GM23338 (cell line): ENCODE measurements around the gene CIB4. TPM values are rescaled to one million over a fixed set of nuclear protein-coding genes. Genes with fewer than 3 reads are reported as not detected.

Experiments used
- ATAC-seq: fragments of 200-7000 bp; cut with Tn5 transposase; 3 replicates; pipeline ENCODE4 v1.9.1; 2020
- DNase-seq: peaks from one replicate; pipeline ENCODE4 v3.0.0-alpha.2; 2015; ENCODE audit warnings: low spot score
- H2AFZ ChIP-seq: fragments of 200-600 bp; sonication (generic); 2 replicates; pipeline ENCODE4 v1.8.0; 2016; ENCODE audit warnings: antibody characterized with exemption, mild to moderate bottlenecking, moderate library complexity
- H3F3A ChIP-seq: fragments of 200-600 bp; sonication (generic); replicated peaks from 2 replicates; pipeline ENCODE4 v1.8.0; 2017; ENCODE audit warnings: antibody characterized with exemption, mixed run types, low read depth
- H3K27ac ChIP-seq: fragments of 200-600 bp; sonication (generic); 2 replicates; pipeline ENCODE4 v1.6.1; 2016; ENCODE audit warnings: low read depth
- H3K27me3 ChIP-seq: fragments of 200-600 bp; sonication (generic); 2 replicates; pipeline ENCODE4 v1.8.0; 2016; ENCODE audit warnings: mild to moderate bottlenecking, mixed run types, moderate library complexity; ENCODE audit not compliant: insufficient read depth
- H3K36me3 ChIP-seq: fragments of 200-600 bp; sonication (generic); 2 replicates; pipeline ENCODE4 v1.8.0; 2016; ENCODE audit warnings: mild to moderate bottlenecking; ENCODE audit not compliant: insufficient read depth
- H3K4me1 ChIP-seq: fragments of 200-600 bp; sonication (generic); 2 replicates; pipeline ENCODE4 v1.8.0; 2016; ENCODE audit warnings: mild to moderate bottlenecking, moderate library complexity; ENCODE audit not compliant: insufficient read depth
- H3K4me2 ChIP-seq: fragments of 200-600 bp; sonication (generic); 2 replicates; pipeline ENCODE4 v1.7.1; 2017; ENCODE audit warnings: mixed run types
- H3K4me3 ChIP-seq: fragments of 200-600 bp; sonication (generic); 2 replicates; pipeline ENCODE4 v1.6.1; 2016; ENCODE audit warnings: mixed run types
- H3K79me2 ChIP-seq: fragments of 200-600 bp; sonication (generic); replicated peaks from 2 replicates; pipeline ENCODE4 v1.8.0; 2017; ENCODE audit warnings: mild to moderate bottlenecking; ENCODE audit not compliant: insufficient read depth
- H3K9me2 ChIP-seq: fragments of 200-600 bp; sonication (generic); 2 replicates; pipeline ENCODE4 v1.8.0; 2017; ENCODE audit not compliant: insufficient read depth
- H4K20me1 ChIP-seq: fragments of 200-600 bp; sonication (generic); replicated peaks from 2 replicates; pipeline ENCODE4 v1.8.0; 2017; ENCODE audit warnings: mild to moderate bottlenecking; ENCODE audit not compliant: insufficient read depth
- H3K27ac Mint-ChIP-seq: 2 replicates; pipeline ENCODE4 v1.8.0; 2020; ENCODE audit warnings: inconsistent platforms, mild to moderate bottlenecking, moderate library complexity, mixed read lengths
- H3K27me3 Mint-ChIP-seq: 3 replicates; pipeline ENCODE4 v1.8.0; 2022; ENCODE audit warnings: low read depth, mild to moderate bottlenecking, moderate library complexity, mixed read lengths, inconsistent platforms; ENCODE audit not compliant: insufficient read depth, poor library complexity
- H3K36me3 Mint-ChIP-seq: 3 replicates; pipeline ENCODE4 v1.8.0; 2021; ENCODE audit warnings: low read depth, mild to moderate bottlenecking, inconsistent platforms, moderate library complexity, mixed read lengths
- H3K4me1 Mint-ChIP-seq: 3 replicates; pipeline ENCODE4 v1.8.0; 2020; ENCODE audit warnings: mild to moderate bottlenecking, inconsistent platforms, mixed read lengths
- H3K4me3 Mint-ChIP-seq: 3 replicates; pipeline ENCODE4 v1.8.0; 2021; ENCODE audit warnings: moderate library complexity, mild to moderate bottlenecking, inconsistent platforms, mixed read lengths
- H3K9me3 Mint-ChIP-seq: 3 replicates; pipeline ENCODE4 v1.8.0; 2020; ENCODE audit warnings: moderate library complexity, mild to moderate bottlenecking, inconsistent platforms, mixed read lengths
- CREB1 ChIP-seq: fragments of 250-450 bp; sonication (Bioruptor Pico); IDR thresholded peaks from 2 replicates; pipeline ENCODE4 v1.5.0; 2020; ENCODE audit warnings: low read depth, mild to moderate bottlenecking, moderate library complexity
- CTCF ChIP-seq, 2 experiments: fragments of 200-600 bp in 1 of 2; sonication (generic) in 1 of 2; conservative IDR thresholded peaks; 2 replicates each; pipeline versions ENCODE4 v1.5.1 to v1.6.1; 2016 to 2017; ENCODE audit warnings: antibody characterized with exemption in 2 of 2, low read depth in 2 of 2, mild to moderate bottlenecking in 2 of 2, moderate library complexity in 1 of 2
- ETS1 ChIP-seq: IDR thresholded peaks from 2 replicates; pipeline ENCODE4 v1.6.1; 2016; ENCODE audit warnings: antibody characterized with exemption
- EZH2 ChIP-seq: fragments of 200-600 bp; sonication (generic); IDR thresholded peaks from one replicate; pipeline ENCODE4 v1.8.0; 2017; ENCODE audit warnings: antibody characterized with exemption, mild to moderate bottlenecking, low read depth; ENCODE audit not compliant: unreplicated experiment
- EZH2phosphoT487 ChIP-seq: fragments of 200-600 bp; sonication (generic); IDR thresholded peaks from one replicate; pipeline ENCODE4 v1.8.1; 2018; ENCODE audit warnings: antibody characterized with exemption; ENCODE audit not compliant: unreplicated experiment
- JUNB ChIP-seq: IDR thresholded peaks from one replicate; pipeline ENCODE4 v1.6.1; 2016; ENCODE audit warnings: antibody characterized with exemption; ENCODE audit not compliant: unreplicated experiment
- NANOG ChIP-seq: IDR thresholded peaks from 2 replicates; pipeline ENCODE4 v1.6.1; 2016; ENCODE audit warnings: antibody characterized with exemption, borderline replicate concordance
- POLR2AphosphoS5 ChIP-seq: IDR thresholded peaks from 2 replicates; pipeline ENCODE4 v1.6.1; 2016; ENCODE audit warnings: antibody characterized with exemption, low read depth
- STAT1 ChIP-seq: IDR thresholded peaks from one replicate; pipeline ENCODE4 v1.6.1; 2016; ENCODE audit warnings: antibody characterized with exemption; ENCODE audit not compliant: unreplicated experiment
- ZNF114 ChIP-seq: fragments of 250-450 bp; sonication (Bioruptor Pico); IDR thresholded peaks from 2 replicates; pipeline ENCODE4 v1.5.0; 2020; ENCODE audit warnings: mild to moderate bottlenecking, moderate library complexity
- ZNF331 ChIP-seq: fragments of 250-450 bp; sonication (Bioruptor Pico); IDR thresholded peaks from 2 replicates; pipeline ENCODE4 v1.5.0; 2020; ENCODE audit warnings: low read depth, mild to moderate bottlenecking, moderate library complexity
- polyA plus RNA-seq: library from polyadenylated mRNA; unstranded; fragments of >200 nt; fragmentation: Nextera tagmentation; extraction: Ambion mirVana; gene quantifications from 2 replicates; pipeline ENCODE4 v1.2.1, GENCODE V29; 2016
- total RNA-seq: library from RNA; depleted of rRNA; stranded (reverse); fragments of >200 nt; shearing (Covaris generic); gene quantifications from 2 replicates; pipeline ENCODE4 v1.2.3, GENCODE V29; 2014
- TF ChIP-seq, protein P1 (sequence below): IDR thresholded peaks from one replicate; pipeline ENCODE4 v1.6.1; 2018; ENCODE audit warnings: antibody characterized with exemption; ENCODE audit not compliant: unreplicated experiment
- TF ChIP-seq, protein P2 (sequence below): fragments of 250-450 bp; sonication (Bioruptor Pico); IDR thresholded peaks from 2 replicates; pipeline ENCODE4 v1.5.0; 2020; ENCODE audit warnings: mild to moderate bottlenecking, moderate library complexity

The CIB4 gene
- total and polyA plus RNA-seq, 2 experiments from 2014 or later: not detected

- H2AFZ ChIP-seq: no peak overlapping the region
- Mint-ChIP-seq H3K4me1 (peaks cover 20% of the 10 kb centered on the region), H3K27me3 (peaks cover 25% of the 10 kb centered on the region), H3K9me3 (no peaks in the 10 kb centered on the region), H3K4me3 (no peak overlapping the region), H3K27ac (no peak overlapping the region), H3K36me3 (no peaks in the 10 kb centered on the region; the same call in 2 of the 3 replicates)
- H3K4me2 ChIP-seq: no peak overlapping the region
- H3K4me1 ChIP-seq: no peaks in the 10 kb centered on the region
- H3K79me2 ChIP-seq: no peaks in the 10 kb centered on the region
- H3K36me3 ChIP-seq: no peaks in the 10 kb centered on the region
- TF ChIP-seq, protein P1, sequence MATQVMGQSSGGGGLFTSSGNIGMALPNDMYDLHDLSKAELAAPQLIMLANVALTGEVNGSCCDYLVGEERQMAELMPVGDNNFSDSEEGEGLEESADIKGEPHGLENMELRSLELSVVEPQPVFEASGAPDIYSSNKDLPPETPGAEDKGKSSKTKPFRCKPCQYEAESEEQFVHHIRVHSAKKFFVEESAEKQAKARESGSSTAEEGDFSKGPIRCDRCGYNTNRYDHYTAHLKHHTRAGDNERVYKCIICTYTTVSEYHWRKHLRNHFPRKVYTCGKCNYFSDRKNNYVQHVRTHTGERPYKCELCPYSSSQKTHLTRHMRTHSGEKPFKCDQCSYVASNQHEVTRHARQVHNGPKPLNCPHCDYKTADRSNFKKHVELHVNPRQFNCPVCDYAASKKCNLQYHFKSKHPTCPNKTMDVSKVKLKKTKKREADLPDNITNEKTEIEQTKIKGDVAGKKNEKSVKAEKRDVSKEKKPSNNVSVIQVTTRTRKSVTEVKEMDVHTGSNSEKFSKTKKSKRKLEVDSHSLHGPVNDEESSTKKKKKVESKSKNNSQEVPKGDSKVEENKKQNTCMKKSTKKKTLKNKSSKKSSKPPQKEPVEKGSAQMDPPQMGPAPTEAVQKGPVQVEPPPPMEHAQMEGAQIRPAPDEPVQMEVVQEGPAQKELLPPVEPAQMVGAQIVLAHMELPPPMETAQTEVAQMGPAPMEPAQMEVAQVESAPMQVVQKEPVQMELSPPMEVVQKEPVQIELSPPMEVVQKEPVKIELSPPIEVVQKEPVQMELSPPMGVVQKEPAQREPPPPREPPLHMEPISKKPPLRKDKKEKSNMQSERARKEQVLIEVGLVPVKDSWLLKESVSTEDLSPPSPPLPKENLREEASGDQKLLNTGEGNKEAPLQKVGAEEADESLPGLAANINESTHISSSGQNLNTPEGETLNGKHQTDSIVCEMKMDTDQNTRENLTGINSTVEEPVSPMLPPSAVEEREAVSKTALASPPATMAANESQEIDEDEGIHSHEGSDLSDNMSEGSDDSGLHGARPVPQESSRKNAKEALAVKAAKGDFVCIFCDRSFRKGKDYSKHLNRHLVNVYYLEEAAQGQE: no peak
- TF ChIP-seq POLR2AphosphoS5: no peak
- no peak for TF ChIP-seq ETS1
- TF ChIP-seq, protein P2, sequence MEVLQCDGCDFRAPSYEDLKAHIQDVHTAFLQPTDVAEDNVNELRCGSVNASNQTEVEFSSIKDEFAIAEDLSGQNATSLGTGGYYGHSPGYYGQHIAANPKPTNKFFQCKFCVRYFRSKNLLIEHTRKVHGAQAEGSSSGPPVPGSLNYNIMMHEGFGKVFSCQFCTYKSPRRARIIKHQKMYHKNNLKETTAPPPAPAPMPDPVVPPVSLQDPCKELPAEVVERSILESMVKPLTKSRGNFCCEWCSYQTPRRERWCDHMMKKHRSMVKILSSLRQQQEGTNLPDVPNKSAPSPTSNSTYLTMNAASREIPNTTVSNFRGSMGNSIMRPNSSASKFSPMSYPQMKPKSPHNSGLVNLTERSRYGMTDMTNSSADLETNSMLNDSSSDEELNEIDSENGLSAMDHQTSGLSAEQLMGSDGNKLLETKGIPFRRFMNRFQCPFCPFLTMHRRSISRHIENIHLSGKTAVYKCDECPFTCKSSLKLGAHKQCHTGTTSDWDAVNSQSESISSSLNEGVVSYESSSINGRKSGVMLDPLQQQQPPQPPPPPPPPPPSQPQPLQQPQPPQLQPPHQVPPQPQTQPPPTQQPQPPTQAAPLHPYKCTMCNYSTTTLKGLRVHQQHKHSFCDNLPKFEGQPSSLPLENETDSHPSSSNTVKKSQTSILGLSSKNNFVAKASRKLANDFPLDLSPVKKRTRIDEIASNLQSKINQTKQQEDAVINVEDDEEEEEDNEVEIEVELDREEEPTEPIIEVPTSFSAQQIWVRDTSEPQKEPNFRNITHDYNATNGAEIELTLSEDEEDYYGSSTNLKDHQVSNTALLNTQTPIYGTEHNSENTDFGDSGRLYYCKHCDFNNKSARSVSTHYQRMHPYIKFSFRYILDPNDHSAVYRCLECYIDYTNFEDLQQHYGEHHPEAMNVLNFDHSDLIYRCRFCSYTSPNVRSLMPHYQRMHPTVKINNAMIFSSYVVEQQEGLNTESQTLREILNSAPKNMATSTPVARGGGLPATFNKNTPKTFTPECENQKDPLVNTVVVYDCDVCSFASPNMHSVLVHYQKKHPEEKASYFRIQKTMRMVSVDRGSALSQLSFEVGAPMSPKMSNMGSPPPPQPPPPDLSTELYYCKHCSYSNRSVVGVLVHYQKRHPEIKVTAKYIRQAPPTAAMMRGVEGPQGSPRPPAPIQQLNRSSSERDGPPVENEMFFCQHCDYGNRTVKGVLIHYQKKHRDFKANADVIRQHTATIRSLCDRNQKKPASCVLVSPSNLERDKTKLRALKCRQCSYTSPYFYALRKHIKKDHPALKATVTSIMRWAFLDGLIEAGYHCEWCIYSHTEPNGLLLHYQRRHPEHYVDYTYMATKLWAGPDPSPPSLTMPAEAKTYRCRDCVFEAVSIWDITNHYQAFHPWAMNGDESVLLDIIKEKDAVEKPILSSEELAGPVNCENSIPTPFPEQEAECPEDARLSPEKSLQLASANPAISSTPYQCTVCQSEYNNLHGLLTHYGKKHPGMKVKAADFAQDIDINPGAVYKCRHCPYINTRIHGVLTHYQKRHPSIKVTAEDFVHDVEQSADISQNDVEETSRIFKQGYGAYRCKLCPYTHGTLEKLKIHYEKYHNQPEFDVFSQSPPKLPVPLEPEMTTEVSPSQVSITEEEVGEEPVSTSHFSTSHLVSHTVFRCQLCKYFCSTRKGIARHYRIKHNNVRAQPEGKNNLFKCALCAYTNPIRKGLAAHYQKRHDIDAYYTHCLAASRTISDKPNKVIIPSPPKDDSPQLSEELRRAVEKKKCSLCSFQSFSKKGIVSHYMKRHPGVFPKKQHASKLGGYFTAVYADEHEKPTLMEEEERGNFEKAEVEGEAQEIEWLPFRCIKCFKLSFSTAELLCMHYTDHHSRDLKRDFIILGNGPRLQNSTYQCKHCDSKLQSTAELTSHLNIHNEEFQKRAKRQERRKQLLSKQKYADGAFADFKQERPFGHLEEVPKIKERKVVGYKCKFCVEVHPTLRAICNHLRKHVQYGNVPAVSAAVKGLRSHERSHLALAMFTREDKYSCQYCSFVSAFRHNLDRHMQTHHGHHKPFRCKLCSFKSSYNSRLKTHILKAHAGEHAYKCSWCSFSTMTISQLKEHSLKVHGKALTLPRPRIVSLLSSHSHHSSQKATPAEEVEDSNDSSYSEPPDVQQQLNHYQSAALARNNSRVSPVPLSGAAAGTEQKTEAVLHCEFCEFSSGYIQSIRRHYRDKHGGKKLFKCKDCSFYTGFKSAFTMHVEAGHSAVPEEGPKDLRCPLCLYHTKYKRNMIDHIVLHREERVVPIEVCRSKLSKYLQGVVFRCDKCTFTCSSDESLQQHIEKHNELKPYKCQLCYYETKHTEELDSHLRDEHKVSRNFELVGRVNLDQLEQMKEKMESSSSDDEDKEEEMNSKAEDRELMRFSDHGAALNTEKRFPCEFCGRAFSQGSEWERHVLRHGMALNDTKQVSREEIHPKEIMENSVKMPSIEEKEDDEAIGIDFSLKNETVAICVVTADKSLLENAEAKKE (CRISPR knock-in tag): no peak
- no peak for TF ChIP-seq ZNF114
- no peak for TF ChIP-seq CREB1 (CRISPR knock-in tag)
- TF ChIP-seq NANOG: no peak
- no peak for TF ChIP-seq EZH2phosphoT487
- TF ChIP-seq STAT1: no peak
- TF ChIP-seq JUNB: no peak
- TF ChIP-seq EZH2: no peak
- no peak for TF ChIP-seq CTCF (conservative IDR thresholded peaks at IDR 0.05; ENCODE audit: low read depth in 2 of 2)
- no peak for TF ChIP-seq ZNF331 (CRISPR knock-in tag)
- no peak for ATAC-seq
- no peak overlapping the region for H3K4me3 ChIP-seq
- peaks cover 9% of the 10 kb centered on the region for H3K27me3 ChIP-seq
- no peak for DNase-seq
- H3K9me2 ChIP-seq: no peaks in the 10 kb centered on the region
- H3F3A ChIP-seq: no peaks in the 10 kb centered on the region
- no peak overlapping the region for H3K27ac ChIP-seq
- H4K20me1 ChIP-seq: no peaks in the 10 kb centered on the region
These were observed 84.6 kb downstream of the CIB4 start for GRCh38 chr2:26556309-26557243.
